GM12875 (cell line): ENCODE data around the gene GPC5.

Experiments
- H3K4me3 ChIP-seq: one replicate; pipeline ENCODE4 v1.5.1; 2011; ENCODE audit warnings: low read depth, low read length, control low read depth
- CTCF ChIP-seq: IDR thresholded peaks from 2 replicates; pipeline ENCODE4 v1.5.1; 2011; ENCODE audit warnings: low read depth, mild to moderate bottlenecking, control low read depth, inconsistent platforms, low read length, moderate library complexity, borderline replicate concordance; ENCODE audit not compliant: insufficient read depth

Gene GPC5

GRCh38 chr13:92221916-92222315 lies 823.5 kb downstream of the GPC5 start:
- TF ChIP-seq CTCF: no peak
- no peak overlapping the region for H3K4me3 ChIP-seq

DNA sequence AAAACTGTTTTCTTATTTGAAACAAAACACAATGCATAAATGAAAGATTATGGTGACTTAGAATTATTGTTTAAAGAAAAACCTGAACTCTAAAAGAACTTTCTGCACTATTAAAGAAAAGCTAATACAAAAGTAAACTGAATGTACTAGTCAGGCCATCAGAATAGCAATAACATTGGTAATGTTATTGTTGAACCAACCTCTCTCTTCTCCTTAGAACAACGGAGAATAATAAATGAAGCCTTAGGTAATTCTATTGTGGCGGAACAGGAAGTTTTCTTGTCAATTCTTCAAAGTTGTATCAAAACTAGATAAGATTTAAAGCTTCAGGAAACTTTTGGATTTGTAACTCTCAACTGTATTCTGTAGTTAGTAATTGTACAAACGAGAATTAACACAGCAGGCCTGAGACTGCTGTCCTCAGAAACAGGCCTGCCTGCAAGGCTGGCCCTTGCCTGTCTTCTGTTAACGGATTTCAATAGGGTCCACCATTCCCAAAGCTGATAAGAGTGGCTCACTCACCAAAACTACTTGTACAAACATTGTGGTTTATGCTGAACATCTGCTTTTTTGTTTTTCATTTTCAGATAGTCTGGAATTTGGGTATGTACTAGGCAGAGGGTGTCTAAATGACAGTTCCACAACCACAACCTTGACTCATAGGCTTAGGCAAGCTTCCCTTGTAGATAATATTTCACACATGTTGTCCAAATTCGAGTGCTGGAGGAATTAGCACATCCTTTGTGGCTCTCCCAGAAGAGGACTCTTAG lies 825.8 kb downstream of the GPC5 start:
- no peak for TF ChIP-seq CTCF
- no peak overlapping the region for H3K4me3 ChIP-seq

DNA sequence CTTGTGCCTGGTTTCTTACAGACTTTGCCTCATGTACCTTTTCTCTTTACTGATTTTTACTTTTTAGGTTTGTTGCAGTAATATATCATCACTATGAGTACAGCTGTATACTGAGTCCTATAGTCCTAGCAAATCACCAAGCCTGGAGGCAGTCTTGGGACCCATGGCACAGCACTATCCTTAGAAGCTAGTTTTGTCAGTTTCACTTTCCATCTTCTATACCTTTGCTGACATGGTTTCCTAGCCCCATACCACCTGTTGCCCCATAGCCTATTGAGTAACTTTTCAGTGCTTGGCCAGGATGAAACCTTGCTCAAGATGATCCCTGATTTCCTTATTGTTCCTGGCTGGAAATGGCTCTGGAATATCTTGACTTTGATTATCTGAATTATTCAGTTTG lies 826.4 kb downstream of the GPC5 start:
- TF ChIP-seq CTCF: no peak
- H3K4me3 ChIP-seq: no peak overlapping the region

DNA sequence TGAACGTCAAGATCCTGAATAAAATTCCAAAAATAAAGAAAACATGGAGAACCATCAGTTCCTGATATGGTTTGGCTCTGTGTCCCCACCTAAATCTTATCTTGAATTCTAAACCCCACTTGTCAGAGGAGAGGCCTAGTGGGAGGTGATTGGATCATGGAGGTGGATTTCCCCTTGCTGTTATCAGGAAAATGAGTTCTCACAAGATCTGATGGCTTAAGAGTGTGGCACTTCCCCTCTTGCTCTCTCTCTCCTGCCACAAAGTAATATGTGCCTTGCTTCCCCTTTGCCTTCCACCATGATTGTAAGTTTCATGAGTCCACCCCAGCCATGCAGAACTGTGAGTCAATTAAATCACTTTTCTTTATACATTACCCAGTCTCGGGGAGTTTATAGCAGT lies 827.4 kb downstream of the GPC5 start:
- no peak overlapping the region for H3K4me3 ChIP-seq
- TF ChIP-seq CTCF: no peak

- TF ChIP-seq CTCF: no peak
Measured at GRCh38 chr13:92232871-92233270, 834.5 kb downstream of the GPC5 start.

DNA sequence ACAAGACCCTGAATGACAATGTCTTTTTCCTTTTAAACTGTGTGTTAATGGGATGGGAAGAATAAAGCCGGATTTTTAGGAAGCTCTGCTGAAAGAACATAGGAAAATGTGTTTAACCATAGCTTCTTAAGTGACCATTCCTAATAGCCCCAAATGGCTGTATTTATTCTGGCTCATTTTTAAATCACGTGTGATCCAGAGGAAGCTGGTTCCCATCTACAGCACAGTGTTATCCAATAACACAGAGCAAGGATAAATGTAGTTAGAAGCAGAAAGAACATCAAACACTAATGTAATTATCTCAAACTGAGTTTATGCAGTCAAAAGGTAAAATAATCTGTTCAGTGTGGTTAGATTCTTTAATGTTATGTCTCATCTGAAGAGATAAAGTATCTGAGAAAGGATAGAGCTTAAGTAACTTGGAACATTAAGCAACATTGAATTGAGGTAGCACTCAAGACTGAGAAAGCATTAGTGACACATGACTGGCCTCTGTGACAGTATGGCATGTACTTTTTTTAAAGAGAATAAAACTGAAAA lies 853.3 kb downstream of the GPC5 start:
- TF ChIP-seq CTCF: no peak
- no peak overlapping the region for H3K4me3 ChIP-seq

More at GRCh38 chr13:92232871-92233270, 834.5 kb downstream of the GPC5 start:
- H3K4me3 ChIP-seq: no peak overlapping the region

GRCh38 chr13:92255526-92255925 lies 857.1 kb downstream of the GPC5 start:
- H3K4me3 ChIP-seq: no peak overlapping the region
- no peak for TF ChIP-seq CTCF
